Left lobe of liver (tissue), 2 donors: ENCODE measurements around the gene CPEB4. TPM values are rescaled to one million over a fixed set of nuclear protein-coding genes. Genes with fewer than 3 reads are reported as not detected.
A peak's percentile ranks its signal among the peaks of the same experiment; 100 is the strongest.

Source experiments
- ATAC-seq: fragments of 200-7000 bp; cut with Tn5 transposase; one replicate; pipeline ENCODE4 v1.9.1; 2020; ENCODE audit warnings: mild to moderate bottlenecking, moderate library complexity
- DNase-seq: peaks from one replicate; pipeline ENCODE4 v3.0.0-alpha.2; 2020; ENCODE audit warnings: low spot score
- total RNA-seq: library from RNA; stranded (reverse); gene quantifications from one replicate; pipeline ENCODE4 v1.2.1, GENCODE V29; 2021
- donor health status: DM: no; HTN: no; CAD: no; lungs with moderate emphysema.
- donor health status: DM: no; HTN: yes; CAD: no.

CPEB4 gene
- total RNA-seq, 1 donor from 2014 or later: 28.2 TPM

DNA sequence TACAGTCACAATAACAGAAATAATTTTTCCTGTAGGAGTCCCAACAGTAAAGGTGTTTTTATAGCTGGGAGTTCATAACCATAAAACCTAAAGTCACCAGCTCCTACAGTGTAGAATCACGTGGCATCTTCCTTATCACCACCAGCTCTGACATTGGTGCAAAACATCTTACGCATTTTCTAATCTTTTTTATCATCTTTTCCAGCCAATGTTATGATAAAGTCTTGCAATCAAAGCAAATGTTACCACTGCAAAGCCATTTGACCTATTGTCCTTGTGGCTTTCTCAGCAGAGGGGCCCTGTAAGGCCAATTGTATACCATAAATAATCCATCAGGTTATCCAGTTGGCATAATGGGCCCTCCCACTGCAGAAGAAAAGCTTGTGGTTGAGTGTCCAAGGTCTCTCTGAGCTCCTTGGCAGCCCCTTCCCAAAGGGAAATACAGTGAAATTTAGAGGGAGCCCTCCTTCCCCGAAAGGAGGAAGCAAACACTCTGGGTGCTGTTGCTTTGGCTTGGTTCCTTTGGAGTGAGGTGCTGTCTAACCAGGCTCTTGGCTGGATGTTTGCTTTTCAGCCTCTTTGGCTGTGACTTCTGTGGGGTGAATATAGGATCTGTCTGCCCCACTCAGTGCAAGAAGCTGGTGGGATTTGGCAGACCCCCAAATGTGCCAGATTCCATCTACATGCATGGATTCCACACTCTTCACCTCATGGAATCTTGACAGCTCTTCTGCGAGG is 29.3 kb upstream of the CPEB4 start:
- no peak for DNase-seq
- no peak for ATAC-seq

DNA sequence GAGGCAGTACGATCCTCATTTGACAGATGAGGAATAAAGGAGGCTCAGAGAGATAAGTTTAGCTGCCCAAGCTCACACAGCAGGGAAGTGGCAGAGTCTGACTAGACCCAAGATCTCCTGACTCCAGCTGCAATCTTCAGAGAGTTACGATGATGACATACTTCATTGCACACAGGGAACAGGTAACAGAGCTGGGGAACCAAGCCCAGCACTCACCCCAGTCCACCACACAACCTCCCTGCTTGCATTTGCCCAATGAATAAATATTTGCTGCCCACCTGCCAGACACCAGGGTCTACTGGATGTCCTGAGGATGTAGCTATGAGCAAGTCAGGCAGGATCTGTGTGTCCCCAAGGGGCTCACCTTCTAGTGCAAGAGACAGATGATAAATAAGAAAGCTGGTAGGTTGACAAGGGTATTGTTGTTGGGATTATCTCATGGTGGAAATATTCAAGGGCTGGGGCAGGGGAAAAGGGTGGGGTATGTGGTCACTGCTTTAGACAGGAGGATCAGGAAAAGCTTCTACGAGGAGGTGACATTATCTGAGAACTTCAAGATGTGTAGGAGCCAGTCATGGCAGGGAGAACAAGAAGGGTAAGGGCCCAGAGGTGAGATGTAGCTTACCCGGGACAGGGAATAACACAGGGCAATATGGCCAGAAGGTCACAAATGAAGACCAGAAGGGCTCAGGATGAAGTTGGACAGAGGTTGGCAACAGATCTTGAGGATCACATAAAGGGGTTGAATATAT is 28.6 kb upstream of the CPEB4 start:
- no peak for DNase-seq
- ATAC-seq: no peak

DNA sequence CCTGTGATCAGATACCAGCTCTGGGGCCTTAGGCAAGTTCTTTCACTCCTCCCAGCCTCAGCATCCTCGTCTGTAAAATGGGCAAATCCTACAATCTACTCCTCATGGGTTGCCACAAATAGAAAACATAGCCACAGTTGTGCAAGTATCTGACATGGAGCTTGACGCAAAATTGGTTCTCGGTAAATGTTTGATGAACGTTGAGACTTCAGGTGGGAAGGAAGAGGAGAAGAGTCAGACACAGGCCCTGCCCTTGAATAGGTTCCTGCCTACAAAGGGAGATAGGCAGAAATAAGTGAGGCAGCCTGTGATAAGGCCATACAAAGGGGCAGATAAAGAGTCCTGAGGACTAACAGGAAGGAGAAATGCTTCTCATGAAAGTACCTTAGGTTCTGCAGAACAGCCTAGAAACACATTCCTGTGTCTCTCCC is 26.1 kb upstream of the CPEB4 start:
- DNase-seq: no peak
- ATAC-seq: no peak

DNA sequence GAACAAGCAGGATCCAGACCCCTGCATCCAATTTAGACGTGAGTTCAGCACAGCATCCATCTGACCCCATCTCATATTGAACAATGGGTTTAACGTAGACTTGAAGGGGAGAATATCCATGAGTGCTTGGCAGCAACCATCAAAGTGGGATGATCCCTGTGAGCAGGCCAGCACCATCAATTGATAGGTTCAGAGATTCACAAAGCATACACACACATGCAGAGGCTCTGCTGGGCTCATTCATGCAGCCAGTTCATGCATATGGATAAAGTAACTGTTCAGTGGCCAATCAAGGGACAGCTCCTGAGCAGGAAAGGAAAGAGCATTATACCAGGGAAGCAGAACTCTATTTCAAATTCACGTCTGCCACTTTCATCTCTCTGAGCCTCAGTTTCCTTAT is 24.8 kb upstream of the CPEB4 start:
- ATAC-seq: no peak
- DNase-seq: no peak

DNA sequence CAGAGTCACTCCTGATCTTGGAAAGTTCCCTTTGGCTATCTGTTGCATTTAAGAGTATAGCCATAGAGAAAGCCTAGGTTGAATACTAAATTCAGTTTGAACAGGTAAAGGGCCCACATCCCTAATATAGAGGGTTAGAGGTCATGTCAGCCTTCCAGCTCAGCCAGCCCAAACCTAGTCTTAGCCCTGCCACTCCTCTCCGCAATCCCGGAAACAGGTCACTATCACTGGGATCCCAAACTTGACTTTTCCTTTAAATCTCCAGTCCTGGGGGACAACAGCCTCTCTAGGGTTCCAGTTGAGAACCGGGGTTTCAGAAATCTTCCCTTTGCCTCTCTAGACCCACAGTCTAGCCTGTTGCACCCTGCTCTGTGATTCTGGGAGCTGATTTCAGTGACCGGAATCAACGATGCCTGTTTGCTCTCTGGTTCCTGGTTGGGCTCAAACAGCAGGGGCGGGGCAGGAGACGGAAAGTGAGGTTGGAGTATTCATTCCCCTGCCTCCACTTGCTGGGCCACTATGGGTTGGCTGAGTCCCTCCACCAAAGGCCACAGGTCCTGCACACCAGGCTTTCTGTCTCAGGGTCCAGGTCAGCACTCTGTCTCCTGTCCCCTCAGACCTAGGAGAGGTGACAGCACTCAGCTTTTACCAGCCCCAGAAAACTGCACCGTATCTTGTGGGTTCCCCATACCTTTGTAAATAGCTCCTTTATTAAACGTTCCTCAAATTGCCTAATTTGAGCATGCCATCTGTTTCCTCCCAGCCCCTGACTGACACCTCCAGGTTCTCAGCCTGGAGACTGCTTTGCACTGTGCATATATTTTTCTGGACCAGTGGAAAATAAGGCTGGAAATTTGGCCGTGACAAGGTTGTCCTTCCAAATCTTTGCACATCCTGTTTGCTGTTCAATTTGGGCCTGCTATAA is 23.8 kb upstream of the CPEB4 start:
- no peak for DNase-seq

DNA sequence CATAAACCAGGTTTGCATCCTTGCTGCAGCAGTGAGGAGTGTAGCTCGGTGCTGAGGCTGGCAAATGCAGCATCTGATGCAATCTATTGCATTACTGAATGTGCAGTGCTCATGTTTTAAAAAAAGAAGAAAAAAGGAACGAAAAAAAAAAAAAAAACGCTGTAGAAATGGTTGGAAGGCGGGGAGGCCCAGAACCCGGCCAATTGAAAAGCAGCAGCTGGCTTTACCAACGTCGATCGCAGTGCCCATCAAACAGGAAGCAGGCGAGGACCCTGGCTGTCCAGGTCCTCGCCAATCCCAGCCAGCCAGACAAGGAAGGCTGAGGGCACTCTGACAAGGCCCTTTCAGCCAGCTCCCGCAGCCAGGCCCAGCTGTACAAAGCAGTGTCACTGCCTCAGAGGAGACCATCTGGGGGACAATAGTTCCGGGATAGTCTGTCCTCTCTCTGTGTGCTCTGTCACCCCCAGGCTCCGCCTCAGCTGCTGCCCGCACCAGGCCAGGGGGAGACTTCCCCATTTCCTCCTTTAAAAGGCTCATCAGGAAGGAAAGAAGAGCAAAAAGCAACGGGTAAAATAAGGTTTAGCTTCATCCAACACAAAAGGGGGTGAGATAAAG is 21.8 kb upstream of the CPEB4 start:
- DNase-seq (no peak), ATAC-seq (peak; percentile 33)

More for the DNA sequence above, 23.8 kb upstream of the CPEB4 start:
- ATAC-seq: no peak

DNA sequence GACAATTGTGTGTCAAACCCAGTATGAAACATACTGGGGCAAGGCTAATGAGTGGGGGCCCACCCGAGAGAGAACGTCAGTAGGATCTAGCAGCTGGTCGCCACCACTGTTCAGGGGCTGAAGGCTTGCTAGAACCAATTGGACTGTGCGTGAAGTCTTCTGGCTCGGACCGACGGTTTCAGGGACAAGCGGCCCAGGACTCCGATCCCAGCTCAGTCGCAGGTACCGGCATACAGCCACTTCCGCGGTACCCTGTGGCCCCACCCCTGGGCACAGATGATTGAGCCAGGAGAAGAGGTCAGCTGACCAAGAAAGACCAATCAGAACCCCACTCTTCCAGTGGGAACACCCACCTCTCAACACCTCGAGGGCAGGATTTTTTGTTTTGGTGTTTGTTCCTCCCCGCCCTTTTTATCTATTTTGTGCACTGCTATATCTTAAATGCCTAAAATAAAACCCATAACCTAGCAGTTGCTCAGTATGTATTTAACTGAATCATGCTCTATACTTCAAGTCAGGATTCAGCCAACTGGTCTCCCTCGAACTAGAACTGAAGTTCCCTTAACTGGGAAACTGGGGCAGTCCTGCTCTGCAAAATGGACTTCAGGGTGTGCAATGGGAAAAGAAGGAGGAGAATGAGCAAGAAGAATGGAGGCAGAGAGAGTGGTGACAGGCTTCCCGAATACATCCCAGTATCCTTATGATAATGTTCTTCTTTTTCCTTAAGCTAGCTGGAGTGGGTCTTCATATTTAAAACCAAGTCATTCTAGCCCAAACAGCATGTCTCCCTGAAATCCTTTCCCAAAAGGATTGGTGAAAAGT is 21.1 kb upstream of the CPEB4 start:
- no peak for DNase-seq
- ATAC-seq: no peak

DNA sequence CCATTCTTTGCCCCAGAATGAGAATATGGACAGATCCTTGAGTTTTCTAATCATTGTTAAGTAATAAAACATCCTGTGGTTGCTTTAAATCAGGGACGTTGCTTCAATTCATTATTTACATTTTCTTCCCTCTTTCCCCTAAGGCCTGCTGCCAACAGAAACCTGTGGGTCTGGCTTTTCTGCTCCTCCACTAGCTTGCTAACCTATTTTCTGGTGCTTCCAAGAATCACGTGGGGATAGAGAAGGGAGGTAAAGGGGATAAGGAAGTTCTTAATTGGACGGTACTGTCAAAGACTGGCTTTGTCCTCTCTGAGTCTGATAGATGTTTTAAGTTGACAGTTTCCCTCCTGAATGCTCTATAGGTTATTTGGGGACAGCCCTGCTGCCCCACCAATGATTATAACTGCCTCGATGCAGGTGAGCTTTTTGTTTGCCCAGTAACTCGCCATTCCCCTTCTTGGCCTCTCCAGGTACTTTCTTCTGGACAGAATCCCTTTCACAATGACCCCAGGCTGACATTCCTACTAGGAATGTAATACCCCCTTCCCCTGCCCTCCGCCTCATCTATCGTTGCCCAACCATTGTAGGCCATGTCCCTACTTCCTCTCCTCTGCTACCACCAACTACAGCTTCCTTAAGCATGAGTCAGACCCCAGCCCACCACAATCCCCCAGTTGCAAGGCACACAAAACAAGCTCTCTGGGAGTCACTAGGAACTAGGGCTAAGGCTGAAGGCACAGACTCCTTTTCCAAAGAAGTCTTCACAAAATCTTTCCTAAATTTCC is 19.9 kb upstream of the CPEB4 start:
- no peak for ATAC-seq
- DNase-seq: no peak

DNA sequence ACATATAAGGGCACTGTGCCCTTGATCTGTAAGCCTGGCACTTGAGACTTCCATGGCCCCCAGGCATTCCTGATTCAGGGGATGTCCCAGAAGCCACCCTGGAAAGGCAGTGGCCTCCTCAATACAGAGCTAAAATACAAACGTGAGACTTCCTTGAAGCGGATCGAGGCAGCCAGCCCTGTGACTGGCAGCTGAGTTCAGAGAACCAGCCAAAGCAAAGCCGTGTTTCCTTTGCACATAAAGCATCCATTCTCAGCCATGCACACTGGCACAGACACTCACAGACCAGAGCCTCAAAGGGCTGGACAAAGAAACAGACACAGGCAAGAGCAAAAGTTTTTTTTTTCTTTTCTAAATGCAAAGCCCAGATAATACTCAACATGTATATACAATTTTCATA is 18.8 kb upstream of the CPEB4 start:
- DNase-seq: no peak

DNA sequence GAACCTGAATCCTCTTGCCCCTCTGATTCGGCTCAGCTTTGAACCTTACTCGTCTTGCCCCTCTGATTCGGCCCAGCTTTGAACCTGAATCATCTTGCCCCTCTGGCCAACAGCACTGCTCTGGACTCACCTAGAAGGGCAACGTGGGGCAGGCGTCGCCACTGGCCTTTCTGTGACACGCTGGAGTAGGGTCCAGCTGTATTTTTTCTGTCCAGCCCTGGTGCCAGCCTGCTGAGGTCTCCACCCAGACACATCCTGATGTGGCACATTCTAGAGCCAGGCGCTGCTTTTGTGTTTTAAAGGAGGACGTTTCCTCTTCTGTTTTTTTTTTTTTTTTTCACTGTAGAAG is 15.2 kb upstream of the CPEB4 start:
- peak; percentile 34 for ATAC-seq
- DNase-seq: no peak

More for the DNA sequence above, 18.8 kb upstream of the CPEB4 start:
- ATAC-seq: no peak

DNA sequence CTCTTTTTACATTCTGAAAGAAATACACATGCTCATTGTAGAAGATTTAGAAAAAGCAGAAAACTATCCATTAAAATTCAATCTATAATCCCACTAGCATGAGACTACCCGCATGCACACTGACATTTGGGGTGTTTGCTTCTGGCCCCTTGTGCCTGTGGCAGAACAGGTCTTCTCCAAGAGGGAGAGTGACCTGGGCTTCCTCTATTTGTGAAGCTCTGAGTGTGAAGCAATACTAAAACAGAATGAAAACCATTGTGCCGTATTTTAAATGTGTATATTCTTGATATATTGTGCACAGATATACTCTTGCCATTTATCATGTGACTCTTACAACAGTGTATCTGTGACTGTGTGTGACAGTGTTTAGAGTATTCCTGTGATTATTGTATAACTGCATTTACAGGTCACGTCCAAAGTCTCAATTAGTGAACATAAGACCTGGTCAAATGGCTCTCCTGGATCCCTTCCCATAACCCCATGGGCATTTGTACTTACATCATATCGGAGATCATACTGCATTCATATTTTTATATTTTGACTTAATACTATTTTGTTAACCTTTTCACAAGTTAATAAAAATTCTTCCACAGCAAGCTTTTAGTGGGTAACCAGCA is 14.7 kb upstream of the CPEB4 start:
- ATAC-seq: peak; percentile 55

DNA sequence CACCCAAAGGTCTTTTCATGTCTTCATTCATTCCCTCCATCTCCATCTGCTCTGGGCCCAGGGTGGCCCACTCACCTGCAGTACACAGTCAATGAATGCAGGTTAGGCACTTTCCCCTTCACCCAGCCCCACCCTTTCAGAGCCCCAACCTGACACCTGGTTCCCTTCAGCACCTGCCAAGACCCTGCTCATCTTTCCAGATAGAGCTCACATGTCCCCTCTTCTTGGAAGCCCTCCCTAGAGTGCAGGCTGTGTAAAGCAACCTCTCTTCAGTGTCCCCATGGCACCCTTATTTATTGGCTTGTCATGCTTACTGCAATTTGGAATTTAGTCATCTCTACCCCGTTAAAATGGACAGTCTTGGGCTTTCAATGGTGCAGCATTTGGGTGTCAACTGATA is 13.0 kb upstream of the CPEB4 start:
- no peak for DNase-seq
- ATAC-seq: no peak

More for the DNA sequence above, 14.7 kb upstream of the CPEB4 start:
- no peak for DNase-seq

DNA sequence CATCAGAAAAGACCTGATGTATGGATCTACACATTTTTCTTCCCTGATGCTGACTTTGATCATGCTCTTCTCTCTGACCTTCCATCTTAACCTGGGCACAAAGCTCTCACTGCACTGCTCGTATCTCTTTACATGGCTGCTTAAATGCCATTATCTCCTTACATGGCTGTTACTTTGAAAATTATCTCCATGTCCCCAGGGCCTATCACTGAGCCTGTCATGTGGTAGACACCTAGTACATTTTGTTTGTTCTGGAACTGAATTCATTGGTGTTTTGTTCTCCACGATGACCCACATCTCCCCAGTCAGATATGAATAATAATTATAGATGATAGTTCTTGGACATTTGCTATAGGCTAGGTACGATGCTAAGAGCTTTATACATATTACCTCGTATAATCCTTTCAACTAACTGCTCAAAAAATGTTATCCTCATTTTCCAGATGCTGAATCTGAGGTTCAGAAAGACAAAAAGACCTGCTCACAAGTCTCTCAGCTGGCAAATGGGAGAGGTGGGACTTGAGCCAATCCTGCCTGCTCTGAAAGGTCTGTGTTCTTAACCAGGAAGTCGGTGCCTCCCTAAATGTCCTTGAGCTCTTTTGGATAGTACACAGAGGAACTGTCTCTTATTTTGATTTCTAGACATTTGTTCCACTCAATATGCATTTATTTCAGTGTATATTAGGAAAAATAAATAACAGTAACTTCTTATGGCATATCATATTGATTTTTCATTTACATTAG is 9.8 kb upstream of the CPEB4 start:
- peak; percentile 70 for ATAC-seq
- DNase-seq: peak; percentile 67

DNA sequence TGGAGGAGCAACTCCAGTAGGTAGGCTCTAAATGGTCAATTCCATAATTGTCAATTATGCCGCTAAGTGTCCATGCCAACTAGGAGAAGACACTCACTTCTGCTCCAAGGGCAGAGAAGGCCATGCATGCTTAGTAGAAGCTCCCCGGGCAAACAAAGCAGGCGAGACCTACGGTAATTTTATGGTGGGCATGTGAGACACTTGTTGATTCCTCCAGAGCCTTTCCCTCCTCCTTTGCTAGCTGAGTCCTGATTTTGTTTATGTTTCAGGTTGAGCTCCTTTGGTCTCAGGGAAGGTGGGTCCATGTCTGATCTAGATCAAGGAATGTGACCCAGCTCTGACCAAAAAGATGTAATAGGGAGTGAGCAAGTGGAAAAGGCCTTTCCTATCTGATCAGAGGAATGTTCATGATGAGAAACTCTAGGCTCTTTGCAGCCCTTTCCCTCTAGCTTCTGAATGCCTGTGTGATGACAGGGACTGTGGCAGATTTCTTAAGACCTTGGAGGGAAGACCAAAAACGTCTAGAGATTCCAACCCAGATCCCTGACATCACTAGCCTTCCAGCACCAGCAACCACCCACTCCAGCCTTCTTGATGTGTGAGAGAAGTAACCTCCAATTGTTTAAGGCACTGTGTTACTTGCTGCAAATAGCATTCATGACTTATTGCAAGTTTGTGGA is 7.7 kb upstream of the CPEB4 start:
- ATAC-seq (no peak), DNase-seq (no peak)

DNA sequence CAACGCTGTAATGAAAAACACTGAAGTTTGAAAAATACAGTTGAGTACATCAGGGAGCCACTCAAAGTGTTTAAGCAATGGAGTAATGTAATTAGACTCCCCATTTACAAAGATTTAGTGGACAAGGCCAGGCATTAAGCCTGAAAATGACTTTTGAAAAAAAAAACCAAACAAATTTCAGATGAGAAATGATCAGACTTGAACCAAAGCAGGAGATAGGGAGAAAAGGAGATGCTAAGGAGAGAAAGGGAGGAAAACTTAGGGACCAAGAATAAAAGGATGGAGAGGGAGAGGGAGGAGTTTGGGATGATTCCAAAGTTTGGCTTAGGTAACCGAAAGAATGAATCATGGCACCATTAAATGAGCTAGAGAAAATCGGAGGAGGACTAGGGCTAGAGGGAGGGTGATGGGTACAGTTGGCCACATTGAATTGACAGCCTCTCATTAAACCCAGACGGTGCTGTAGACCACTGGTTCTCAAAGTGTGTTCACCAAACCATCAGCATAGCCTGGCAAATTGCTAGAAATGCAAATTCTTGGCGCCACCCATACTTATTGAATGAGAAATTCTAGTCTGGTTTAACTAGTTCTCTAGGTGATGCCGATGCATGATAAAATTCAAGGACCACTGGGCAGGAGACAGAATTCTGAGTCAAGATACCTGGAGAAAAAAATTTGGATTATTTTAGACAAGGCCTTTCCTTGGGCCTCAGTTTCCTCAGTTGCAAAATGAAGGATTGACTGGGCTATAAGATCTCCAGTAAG is 6.2 kb upstream of the CPEB4 start:
- no peak for ATAC-seq
- DNase-seq: no peak

DNA sequence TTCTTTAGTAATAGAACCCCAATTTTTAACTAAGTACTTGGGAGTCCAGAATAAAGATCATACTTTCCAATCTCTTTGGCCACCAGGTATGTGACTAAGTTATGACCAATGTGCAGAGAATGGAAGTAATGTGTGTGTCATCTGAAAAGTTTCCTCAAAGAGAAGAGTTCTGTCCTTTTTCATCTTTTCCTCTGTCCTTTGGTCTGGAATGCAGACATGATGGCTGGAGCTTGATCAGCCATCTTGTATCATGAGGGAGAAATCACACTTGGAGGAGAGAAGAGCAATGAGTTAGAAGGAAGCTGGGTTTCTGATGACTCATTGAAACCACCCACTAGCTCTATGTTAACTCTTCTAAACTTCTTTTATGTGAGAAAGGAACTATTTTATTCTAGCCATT is 5.5 kb upstream of the CPEB4 start:
- no peak for DNase-seq
- no peak for ATAC-seq
